ENCODE measurements around the gene PIK3C2B.

DNA sequence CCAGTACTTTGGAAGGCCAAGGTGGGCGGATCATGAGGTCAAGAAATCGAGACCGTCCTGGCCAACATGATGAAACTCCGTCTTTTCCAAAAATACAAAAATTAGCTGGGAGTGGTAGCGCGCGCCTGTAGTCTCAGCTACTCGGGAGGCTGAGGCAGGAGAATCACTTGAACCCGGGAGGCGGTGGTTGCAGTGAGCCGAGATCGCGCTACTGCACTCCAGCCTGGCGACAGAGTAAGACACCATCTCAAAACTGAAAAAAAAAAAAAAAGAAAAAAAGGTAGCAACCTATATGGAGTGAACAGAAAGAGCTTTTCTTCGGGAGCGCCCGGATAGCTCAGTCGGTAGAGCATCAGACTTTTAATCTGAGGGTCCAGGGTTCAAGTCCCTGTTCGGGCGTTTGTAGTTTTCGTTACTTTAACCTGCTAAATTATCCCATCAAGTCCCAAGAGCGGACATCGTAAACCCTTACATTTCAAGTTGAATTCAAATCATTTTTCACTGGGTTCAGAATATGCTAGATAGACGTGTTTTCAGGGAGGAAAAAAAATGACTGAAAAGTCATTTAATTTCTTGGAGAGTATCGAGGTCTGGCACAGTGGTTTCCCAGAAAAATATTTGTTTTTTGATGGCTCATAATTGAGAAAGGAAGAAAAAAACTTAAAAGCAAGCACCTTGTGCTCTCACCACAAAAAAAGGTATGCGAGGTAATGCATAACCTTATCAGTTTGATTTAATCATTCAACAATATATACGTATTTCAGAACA, 11.8 kb upstream of the PIK3C2B start:
- no peak for TF ChIP-seq CTCF (conservative IDR thresholded peaks at IDR 0.05)
- TF ChIP-seq ZFX (IDR thresholded peaks at IDR 0.05) = no peak
